K562 (cell line): ENCODE measurements around the gene ZC3HAV1L. TPM values are rescaled to one million over a fixed set of nuclear protein-coding genes. Genes with fewer than 3 reads are reported as not detected.

Source experiments
- ATAC-seq: fragments of 200-7000 bp; cut with Tn5 transposase; 3 replicates; pipeline ENCODE4 v1.9.1; 2020; ENCODE audit warnings: moderate library complexity
- BruUV-seq: library from RNA; stranded (reverse); fragments of 400-500 nt; replicated peaks from 2 replicates; lab custom pipeline; 2021; lab: Mats Ljungman, UMichigan
- CTCF ChIA-PET: fragments of 300-600 bp; formaldehyde crosslinking; extraction: SDS; loops from one replicate; lab custom pipeline; 2021; ENCODE audit warnings: low intra/inter-chr PET ratio; lab: Yijun Ruan, JAX
- POLR2A ChIA-PET: fragments of 300-600, 350-650 bp; sonication (Branson Sonifier 250); formaldehyde crosslinking; extraction: SDS; loops from one replicate; lab custom pipeline; 2021; ENCODE audit warnings: antibody characterized with exemption, inconsistent platforms; lab: Yijun Ruan, JAX
- DNase-seq, 4 experiments: peaks; one replicate each; pipeline versions ENCODE4 v3.0.0 to v3.0.0-alpha.2; 2011 to 2018; ENCODE audit warnings: low spot score in 3 of 4, mixed read lengths in 3 of 4; ENCODE audit errors: extremely low read depth in 1 of 4
- FAIRE-seq: peaks from 2 replicates; lab custom pipeline; 2011; peaks lifted over from hg19 to GRCh38; lab: Jason Lieb, UNC
- H2AFZ ChIP-seq: 2 replicates; pipeline ENCODE4 v1.6.0; 2011; ENCODE audit warnings: low read depth, low read length, control low read depth, inconsistent platforms
- H3K27ac ChIP-seq: fragments of 200-600 bp; 3 replicates; pipeline ENCODE4 v1.8.0; 2011; ENCODE audit warnings: low read depth, mild to moderate bottlenecking, control low read depth, inconsistent platforms, low read length, moderate library complexity, mixed read lengths; ENCODE audit errors: extremely low read depth
- H3K27me3 ChIP-seq, 2 experiments: fragments of 300-600 bp in 1 of 2; 2 replicates in 1 of 2; 3 replicates in 1 of 2; pipeline versions ENCODE4 v1.6.0 to v1.8.0; 2011; ENCODE audit warnings: inconsistent platforms in 2 of 2, low read length in 2 of 2, mild to moderate bottlenecking in 1 of 2, mixed read lengths in 1 of 2, moderate library complexity in 1 of 2; ENCODE audit not compliant: control insufficient read depth in 2 of 2, insufficient read depth in 2 of 2
- H3K36me3 ChIP-seq: fragments of 300-600 bp; 3 replicates; pipeline ENCODE4 v1.8.0; 2011; ENCODE audit warnings: mild to moderate bottlenecking, low read length, inconsistent platforms; ENCODE audit not compliant: control insufficient read depth, insufficient read depth
- H3K4me1 ChIP-seq, 2 experiments: fragments of 200-600 bp in 1 of 2; replicated peaks in 1 of 2; 2 replicates in 1 of 2; 3 replicates in 1 of 2; pipeline versions ENCODE4 v1.5.1 to v1.8.0; 2011; ENCODE audit warnings: inconsistent platforms in 2 of 2, low read length in 2 of 2, mild to moderate bottlenecking in 1 of 2, mixed read lengths in 1 of 2, moderate library complexity in 1 of 2; ENCODE audit not compliant: control insufficient read depth in 2 of 2, insufficient read depth in 2 of 2
- H3K4me2 ChIP-seq: 2 replicates; pipeline ENCODE4 v1.6.1; 2011; ENCODE audit warnings: low read length, control low read depth, inconsistent platforms, mixed read lengths; ENCODE audit not compliant: insufficient read depth
- H3K4me3 ChIP-seq: fragments of 200-600 bp; sonication (generic), shearing (Covaris generic); 2 replicates; pipeline ENCODE4 v1.5.1; 2016; ENCODE audit warnings: control low read depth, inconsistent platforms
- H3K79me2 ChIP-seq: fragments of 200-600 bp; 3 replicates; pipeline ENCODE4 v1.8.0; 2011; ENCODE audit warnings: low read length, inconsistent platforms; ENCODE audit not compliant: control insufficient read depth, insufficient read depth
- H3K9ac ChIP-seq, 2 experiments: 2 replicates each; pipeline versions ENCODE4 v1.6.0 to v1.6.1; 2011; ENCODE audit warnings: low read depth in 2 of 2, low read length in 2 of 2, control low read depth in 1 of 2, inconsistent platforms in 1 of 2, mild to moderate bottlenecking in 1 of 2, mixed read lengths in 1 of 2; ENCODE audit not compliant: insufficient read depth in 1 of 2
- H3K9me1 ChIP-seq: one replicate; pipeline ENCODE4 v1.6.0; 2011; ENCODE audit warnings: inconsistent platforms, mild to moderate bottlenecking, low read length, moderate library complexity; ENCODE audit not compliant: control insufficient read depth, insufficient read depth
- H3K9me3 ChIP-seq: replicated peaks from 2 replicates; pipeline ENCODE4 v1.5.1; 2011; ENCODE audit warnings: low read depth, low read length, inconsistent platforms; ENCODE audit not compliant: control insufficient read depth, insufficient read depth
- H4K20me1 ChIP-seq: replicated peaks from 2 replicates; pipeline ENCODE4 v1.6.1; 2011; ENCODE audit warnings: low read length, inconsistent platforms, mixed read lengths; ENCODE audit not compliant: control insufficient read depth, insufficient read depth
- CBX8 ChIP-seq: fragments of 200-600 bp; sonication (generic); IDR thresholded peaks from 2 replicates; pipeline ENCODE4 v1.6.1; 2012; ENCODE audit warnings: borderline replicate concordance, mixed run types, low read depth, mild to moderate bottlenecking, moderate library complexity, mixed read lengths, low read length, control low read depth, inconsistent platforms; ENCODE audit not compliant: poor library complexity, severe bottlenecking; ENCODE audit errors: extremely low read depth
- FOXM1 ChIP-seq, 2 experiments: fragments of 450-650 bp in 1 of 2; sonication (generic) in 1 of 2; formaldehyde crosslinking in 1 of 2; IDR thresholded peaks; 2 replicates each; pipeline versions ENCODE4 v1.6.1 to v1.9.0; 2017 to 2022; ENCODE audit warnings: low read depth in 2 of 2, mild to moderate bottlenecking in 2 of 2, missing genetic modification reagents in 1 of 2, moderate library complexity in 1 of 2
- HMGN3 ChIP-seq: IDR thresholded peaks from 2 replicates; pipeline ENCODE4 v1.6.1; 2011; ENCODE audit warnings: borderline replicate concordance, low read depth, mild to moderate bottlenecking, mixed read lengths, low read length; ENCODE audit not compliant: insufficient read length; ENCODE audit errors: extremely low read depth
- RBM39 ChIP-seq: fragments of 200-400 bp; formaldehyde crosslinking; optimal IDR thresholded peaks from 2 replicates; pipeline ENCODE3; 2018; ENCODE audit warnings: low read depth, low read length
- RERE ChIP-seq: sonication (generic); formaldehyde crosslinking; IDR thresholded peaks from 2 replicates; pipeline ENCODE4 v1.8.0; 2023; ENCODE audit warnings: missing genetic modification reagents, mild to moderate bottlenecking, borderline replicate concordance
- SMAD4 ChIP-seq: fragments of 250-450 bp; sonication (Bioruptor Pico); conservative IDR thresholded peaks from 2 replicates; pipeline ENCODE4 v1.8.0; 2021; ENCODE audit warnings: inconsistent platforms, mild to moderate bottlenecking, moderate library complexity
- SRF ChIP-seq, 2 experiments: fragments of 250-450, 450-650 bp in 1 of 2; sonication (Bioruptor Pico) in 1 of 2; sonication (generic) in 1 of 2; formaldehyde crosslinking; IDR thresholded peaks; 2 replicates each; pipeline versions ENCODE4 v1.5.0 to v1.5.1; 2020 to 2022; ENCODE audit warnings: mild to moderate bottlenecking in 1 of 2, missing genetic modification reagents in 1 of 2
- ZNF584 ChIP-seq: fragments of 200-800 bp; sonication (Bioruptor generic); IDR thresholded peaks from 2 replicates; pipeline ENCODE4 v1.6.1; 2016; ENCODE audit warnings: low read depth, mild to moderate bottlenecking, missing genetic modification characterization, missing compliant biosample characterization
- WGBS: fragments of 100-300 bp; shearing (Covaris generic); methylation state at CpG from one replicate; pipeline ENCODE4 v1.1.6; 2016; ENCODE audit warnings: low coverage, mixed read lengths; ENCODE audit not compliant: insufficient coverage; ENCODE audit errors: missing lambda C conversion rate; 5-methylcytosine and 5-hydroxymethylcytosine counted together
- in situ Hi-C: fragments of 300-500 bp; cut with MboI; formaldehyde crosslinking; loops from 4 replicates; pipeline ENCODE4 v1.15.0; 2018; ENCODE audit warnings: inconsistent platforms, mixed read lengths
- intact Hi-C: fragments of 100-400 bp; cut with micrococcal nuclease; formaldehyde crosslinking; loops from 2 replicates; pipeline ENCODE4 v1.14.2; 2022
- polyA plus RNA-seq, 8 experiments: library from polyadenylated mRNA; depleted of rRNA in 4 of 8; stranded (reverse) in 5 of 8; unstranded in 3 of 8; fragments of >200 nt; fragmentation: Nextera tagmentation in 2 of 8; fragmentation: Illumina TruSeq in 1 of 8; extraction: Ambion mirVana in 2 of 8; extraction: Trizol in 1 of 8; gene quantifications; 2 replicates each; pipeline versions ENCODE4 v1.2.1 to v1.2.3, GENCODE V29; 2011 to 2014; ENCODE audit warnings: inconsistent platforms in 1 of 8, missing spikeins in 1 of 8
- total RNA-seq, 7 experiments: library from RNA; depleted of rRNA in 6 of 7; stranded (reverse); fragments of >200 nt in 6 of 7; fragmentation: Illumina TruSeq in 2 of 7; extraction: Trizol in 2 of 7; gene quantifications; 2 replicates each; pipeline versions ENCODE4 v1.2.1 to v1.2.3, GENCODE V29; 2011 to 2021; ENCODE audit warnings: low replicate concordance in 1 of 7

The ZC3HAV1L gene
- total and polyA plus RNA-seq, 9 of the 15 experiments (the other 6 are each of a cell fraction or from before 2014, with no cell fraction given): not detected

GRCh38 chr7:138981332-138982203 lies 54.3 kb downstream of the ZC3HAV1L start, which contains the start of gene KIAA1549 (continued):
- TF ChIP-seq SMAD4: peak; percentile 54; the same call in 1 of the 2 replicates
- TF ChIP-seq RBM39: no peak
- no peak for TF ChIP-seq ZNF584 (CRISPR knock-in tag)

GRCh38 chr7:138980563-138981291 lies 55.1 kb downstream of the ZC3HAV1L start:
- H3K27ac ChIP-seq: no peak overlapping the region
- in situ Hi-C loops (no loop called here), intact Hi-C loops (no loop called here)
- DNase-seq (no peak), ATAC-seq (no peak), FAIRE-seq (no peak)
- H3K36me3 ChIP-seq: no peaks in the 10 kb centered on the region
- peak overlapping the region in 1 of 2 experiments; percentile 79; a peak in 2 of 4 replicates for H3K9ac ChIP-seq
- 4% methylated on average over 68 of the region's 68 CpGs for WGBS
- peaks cover 7% of the 10 kb centered on the region; the same call in 1 of the 2 replicates for H4K20me1 ChIP-seq
- peaks cover 63 to 75% of the 10 kb centered on the region in 2 experiments for H3K27me3 ChIP-seq
- no TSS peak for BruUV-seq
- H3K79me2 ChIP-seq: no peaks in the 10 kb centered on the region
- H3K9me1 ChIP-seq: no peaks in the 10 kb centered on the region
- peak overlapping the region; percentile 67 for H2AFZ ChIP-seq
- ChIA-PET POLR2A (interaction anchor here (1.3 to 1.8 kb wide), 3 partner anchors 10 to 94 kb away, joined by 3 to 8 read pairs (median 6); no protein-coding TSS in a partner anchor), CTCF (no interaction called here)
- H3K4me1 ChIP-seq: peaks cover 0 to 14% of the 10 kb centered on the region in 2 experiments; a peak in 2 of 5 replicates
- peak overlapping the region; percentile 37 for H3K4me3 ChIP-seq
- H3K9me3 ChIP-seq: no peaks in the 10 kb centered on the region
- H3K4me2 ChIP-seq: peak overlapping the region; percentile 71
- TF ChIP-seq SRF (CRISPR knock-in tag; IDR thresholded peaks at IDR 0.05) (no peak), CBX8 (peak; percentile 88), FOXM1 (IDR thresholded peaks at IDR 0.05; ENCODE audit: low read depth) (no peak), FOXM1 (CRISPR knock-in tag; IDR thresholded peaks at IDR 0.05; ENCODE audit: low read depth) (no peak), RERE (CRISPR knock-in tag) (no peak), HMGN3 (peak; percentile 11)
